Neural progenitor cell (in vitro differentiated cells): ENCODE results near the gene RPTOR. TPM values are rescaled to one million over a fixed set of nuclear protein-coding genes. Genes with fewer than 3 reads are reported as not detected.

Experiments used
- DNase-seq: peaks from one replicate; pipeline ENCODE4 v3.0.0-alpha.2; 2016; ENCODE audit warnings: low spot score
- H2AFZ ChIP-seq: fragments of 200-600 bp; sonication (generic); replicated peaks from 2 replicates; pipeline ENCODE4 v1.6.1; 2016; ENCODE audit warnings: antibody characterized with exemption
- H3F3A ChIP-seq: fragments of 200-600 bp; sonication (generic); 2 replicates; pipeline ENCODE4 v1.6.1; 2016; ENCODE audit warnings: antibody characterized with exemption, low read depth
- H3K27ac ChIP-seq: fragments of 200-600 bp; sonication (generic); 2 replicates; pipeline ENCODE4 v1.5.1; 2016; ENCODE audit warnings: mild to moderate bottlenecking
- H3K27me3 ChIP-seq: fragments of 200-600 bp; sonication (generic); 2 replicates; pipeline ENCODE4 v1.6.1; 2016; ENCODE audit warnings: mild to moderate bottlenecking, moderate library complexity
- H3K36me3 ChIP-seq: fragments of 200-600 bp; sonication (generic); 2 replicates; pipeline ENCODE4 v1.5.1; 2016
- H3K4me1 ChIP-seq: fragments of 200-600 bp; sonication (generic); 2 replicates; pipeline ENCODE4 v1.6.1; 2016; ENCODE audit warnings: mixed run types
- H3K4me2 ChIP-seq: fragments of 200-600 bp; sonication (generic); 2 replicates; pipeline ENCODE4 v1.6.1; 2016
- H3K4me3 ChIP-seq: fragments of 200-600 bp; sonication (generic); 2 replicates; pipeline ENCODE4 v1.5.1; 2016
- H3K79me2 ChIP-seq: fragments of 200-600 bp; sonication (generic); 2 replicates; pipeline ENCODE4 v1.6.1; 2016; ENCODE audit warnings: low read depth
- H3K9ac ChIP-seq: fragments of 200-600 bp; sonication (generic); 2 replicates; pipeline ENCODE4 v1.6.1; 2016
- H3K9me3 ChIP-seq: fragments of 200-600 bp; sonication (generic); 2 replicates; pipeline ENCODE4 v1.5.1; 2016; ENCODE audit warnings: low read depth
- H4K20me1 ChIP-seq: fragments of 200-600 bp; sonication (generic); 2 replicates; pipeline ENCODE4 v1.6.1; 2016; ENCODE audit warnings: low read depth
- H3K27ac Mint-ChIP-seq: 3 replicates; pipeline ENCODE4 v1.8.0; 2021; ENCODE audit warnings: mixed read lengths
- H3K27me3 Mint-ChIP-seq: 2 replicates; pipeline ENCODE4 v1.8.0; 2022; ENCODE audit warnings: low read depth, mild to moderate bottlenecking, inconsistent platforms, moderate library complexity, mixed read lengths; ENCODE audit not compliant: insufficient read depth
- H3K36me3 Mint-ChIP-seq: 3 replicates; pipeline ENCODE4 v1.8.0; 2021; ENCODE audit warnings: mixed read lengths
- H3K4me1 Mint-ChIP-seq: 3 replicates; pipeline ENCODE4 v1.8.0; 2021; ENCODE audit warnings: mixed read lengths
- H3K4me3 Mint-ChIP-seq: 3 replicates; pipeline ENCODE4 v1.8.0; 2021; ENCODE audit warnings: mild to moderate bottlenecking, moderate library complexity, mixed read lengths
- H3K9me3 Mint-ChIP-seq: 3 replicates; pipeline ENCODE4 v1.8.0; 2020; ENCODE audit warnings: mixed read lengths
- CTCF ChIP-seq: fragments of 200-600 bp; sonication (generic); IDR thresholded peaks from 2 replicates; pipeline ENCODE4 v1.5.1; 2017; ENCODE audit warnings: antibody characterized with exemption, mild to moderate bottlenecking
- EZH2 ChIP-seq: fragments of 200-600 bp; sonication (generic); IDR thresholded peaks from 2 replicates; pipeline ENCODE4 v1.6.1; 2017; ENCODE audit warnings: antibody characterized with exemption, mild to moderate bottlenecking, moderate library complexity
- EZH2phosphoT487 ChIP-seq: fragments of 200-600 bp; sonication (generic); IDR thresholded peaks from 2 replicates; pipeline ENCODE4 v1.6.1; 2017; ENCODE audit warnings: antibody characterized with exemption
- total RNA-seq: library from RNA; depleted of rRNA; stranded (reverse); fragments of >200 nt; gene quantifications from 2 replicates; pipeline ENCODE4 v1.2.3, GENCODE V29; 2015; ENCODE audit warnings: low replicate concordance

The RPTOR gene
- total RNA-seq, 1 donor from 2014 or later = 7.4 TPM

DNA sequence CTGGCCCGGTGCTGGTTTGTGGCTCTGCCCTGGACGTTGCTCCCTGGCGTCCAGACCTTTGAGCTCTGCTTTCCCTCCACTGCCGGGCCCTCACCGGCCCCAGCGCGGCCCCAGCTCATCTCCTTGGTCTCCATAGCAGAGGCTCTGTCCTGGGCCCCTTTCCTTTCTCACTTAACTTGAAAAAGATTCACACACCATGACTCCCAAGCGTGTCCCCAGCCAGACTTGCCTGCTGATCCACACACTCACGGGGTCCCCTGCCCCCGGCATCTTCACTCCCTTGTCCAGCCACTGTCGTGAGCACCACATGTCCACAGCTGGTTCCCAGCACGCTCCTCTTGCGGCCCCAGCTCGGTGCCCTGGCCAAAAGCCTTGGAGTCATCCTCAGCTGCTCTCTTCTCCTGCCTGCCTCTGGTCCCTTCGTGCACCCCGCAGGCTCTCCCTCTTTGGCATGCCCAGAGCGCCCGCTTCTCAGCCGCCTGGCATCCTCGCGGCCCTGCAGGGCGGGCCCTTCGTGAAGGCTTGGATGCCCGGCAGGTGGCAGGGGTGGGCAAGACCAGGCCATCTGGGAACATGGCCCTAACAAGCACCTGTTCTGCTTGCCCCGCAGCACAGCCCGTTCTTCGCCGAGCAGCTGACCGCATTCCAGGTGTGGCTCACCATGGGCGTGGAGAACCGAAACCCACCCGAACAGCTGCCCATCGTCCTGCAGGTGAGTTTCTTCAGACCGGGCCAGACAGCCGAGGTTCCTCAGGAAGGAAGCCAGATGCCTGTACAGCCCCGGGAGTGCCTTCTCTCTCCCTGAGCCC is 301.4 kb downstream of the RPTOR start:
- no peak for TF ChIP-seq EZH2phosphoT487
- no peak for TF ChIP-seq EZH2
- no peak for TF ChIP-seq CTCF
- peaks cover 11% of the 10 kb centered on the region for H3K36me3 Mint-ChIP-seq

GRCh38 chr17:80846932-80847331 is 302.3 kb downstream of the RPTOR start:
- Histone ChIP-seq H2AFZ (no peak overlapping the region), H3K4me1 (peaks cover 13% of the 10 kb centered on the region), H3K9me3 (no peaks in the 10 kb centered on the region), H3K4me3 (no peak overlapping the region), H3F3A (no peaks in the 10 kb centered on the region), H3K79me2 (no peaks in the 10 kb centered on the region), H3K27me3 (no peaks in the 10 kb centered on the region), H4K20me1 (no peaks in the 10 kb centered on the region), H3K36me3 (no peaks in the 10 kb centered on the region), H3K4me2 (no peak overlapping the region), H3K27ac (no peak overlapping the region), H3K9ac (no peak overlapping the region)
- H3K4me3 Mint-ChIP-seq = no peak overlapping the region
- H3K27ac Mint-ChIP-seq = no peak overlapping the region
- H3K4me1 Mint-ChIP-seq = peaks cover 20% of the 10 kb centered on the region
- no peaks in the 10 kb centered on the region for H3K9me3 Mint-ChIP-seq
- TF ChIP-seq EZH2phosphoT487 = no peak
- no peak for TF ChIP-seq CTCF
- no peak for TF ChIP-seq EZH2
- peaks cover 11% of the 10 kb centered on the region for H3K36me3 Mint-ChIP-seq
- peaks cover 4% of the 10 kb centered on the region for H3K27me3 Mint-ChIP-seq
- DNase-seq = no peak

More for the DNA sequence above, 301.4 kb downstream of the RPTOR start:
- H3K27me3 Mint-ChIP-seq = peaks cover 4% of the 10 kb centered on the region
- Histone ChIP-seq H3K27me3 (no peaks in the 10 kb centered on the region), H2AFZ (no peak overlapping the region), H3K9ac (no peak overlapping the region), H3K4me2 (no peak overlapping the region), H3K4me3 (no peak overlapping the region), H3K36me3 (no peaks in the 10 kb centered on the region), H4K20me1 (no peaks in the 10 kb centered on the region), H3F3A (no peaks in the 10 kb centered on the region), H3K27ac (no peak overlapping the region), H3K4me1 (peaks cover 13% of the 10 kb centered on the region), H3K9me3 (no peaks in the 10 kb centered on the region), H3K79me2 (no peaks in the 10 kb centered on the region)
- no peaks in the 10 kb centered on the region for H3K9me3 Mint-ChIP-seq
- peak overlapping the region; percentile 46 for H3K4me3 Mint-ChIP-seq
- peaks cover 18% of the 10 kb centered on the region for H3K4me1 Mint-ChIP-seq
- no peak for DNase-seq
- peak overlapping the region; percentile 81 for H3K27ac Mint-ChIP-seq

DNA sequence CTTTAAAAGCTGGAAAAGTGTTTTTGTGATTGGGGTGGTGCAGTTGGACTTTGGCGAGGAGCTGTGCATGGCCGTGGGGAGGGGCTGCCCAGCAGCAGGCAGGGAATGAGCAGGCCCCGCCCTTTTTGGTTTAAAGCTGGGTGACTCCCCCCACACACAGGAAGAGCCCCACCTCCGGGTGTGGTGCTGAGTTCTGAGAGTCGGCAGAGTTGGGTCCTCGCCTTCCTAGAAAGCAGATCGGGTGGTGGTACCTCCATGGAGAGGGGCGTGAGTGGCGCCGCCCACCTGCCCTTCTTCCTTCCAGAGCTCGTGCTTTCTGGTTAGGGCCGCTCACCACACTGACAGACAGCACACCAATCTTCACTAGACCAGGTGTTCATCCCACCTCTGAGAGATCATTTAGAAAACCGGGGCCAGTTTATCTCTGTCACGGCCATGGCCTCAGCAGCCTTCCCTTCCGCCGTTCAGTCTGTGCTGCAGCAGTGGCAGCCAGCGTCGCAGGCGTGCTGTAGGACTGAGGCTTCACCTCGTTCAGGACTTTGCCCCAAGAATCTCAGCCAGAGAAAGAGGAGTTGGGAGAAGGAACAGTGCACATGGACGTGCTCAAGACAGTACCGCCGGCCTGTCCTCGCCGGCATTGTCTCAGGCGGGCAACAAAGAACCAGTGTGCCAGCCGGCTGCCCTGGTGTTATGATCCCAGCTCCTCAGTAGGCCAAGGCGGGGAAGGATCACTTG is 303.0 kb downstream of the RPTOR start:
- no peaks in the 10 kb centered on the region for H3K9me3 ChIP-seq
- no peak overlapping the region for H3K27ac ChIP-seq
- Mint-ChIP-seq H3K27ac (peak overlapping the region; percentile 35), H3K36me3 (peaks cover 9% of the 10 kb centered on the region), H3K4me3 (no peak overlapping the region), H3K27me3 (peaks cover 4% of the 10 kb centered on the region), H3K9me3 (no peaks in the 10 kb centered on the region), H3K4me1 (peaks cover 23% of the 10 kb centered on the region)
- no peak overlapping the region for H3K4me2 ChIP-seq
- DNase-seq = no peak
- no peaks in the 10 kb centered on the region for H3K27me3 ChIP-seq
- peaks cover 13% of the 10 kb centered on the region for H3K4me1 ChIP-seq
- no peaks in the 10 kb centered on the region for H3K36me3 ChIP-seq
- no peak overlapping the region for H3K9ac ChIP-seq
- no peaks in the 10 kb centered on the region for H3F3A ChIP-seq
- no peak overlapping the region for H3K4me3 ChIP-seq
- H3K79me2 ChIP-seq = no peaks in the 10 kb centered on the region
- H4K20me1 ChIP-seq = no peaks in the 10 kb centered on the region
- TF ChIP-seq EZH2 = no peak
- TF ChIP-seq CTCF = no peak
- TF ChIP-seq EZH2phosphoT487 = no peak
- H2AFZ ChIP-seq = no peak overlapping the region
